Measurements from ENCODE around the gene C5orf58. TPM values are rescaled to one million over a fixed set of nuclear protein-coding genes. Genes with fewer than 3 reads are reported as not detected.

The C5orf58 gene
- total and polyA plus RNA-seq, 2 donors (not counting 1 experiment from before 2014, with no cell fraction given) = not detected

DNA sequence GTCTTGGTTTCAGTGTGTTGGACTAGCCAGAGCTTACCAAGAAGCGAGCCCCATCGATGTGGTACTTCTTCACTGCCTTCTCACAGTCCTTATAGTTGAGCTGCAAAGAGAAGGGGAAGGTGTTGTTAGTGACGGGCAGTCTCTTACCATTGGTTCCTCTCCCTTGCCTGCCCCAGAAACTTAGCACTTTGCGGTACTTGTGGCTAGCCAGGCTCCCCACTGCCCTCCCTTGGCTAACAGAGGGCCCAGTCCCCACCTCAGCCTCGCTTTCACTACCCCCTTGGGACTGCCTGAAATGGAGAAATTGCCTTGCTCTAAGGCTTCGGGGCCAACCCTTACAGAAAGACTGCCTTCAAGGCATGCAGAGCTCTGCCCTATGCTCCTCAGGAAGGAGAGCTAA lies 60.5 kb downstream of the C5orf58 start:
- TF ChIP-seq EZH2 (IDR thresholded peaks at IDR 0.05; ENCODE audit: low read length, missing control alignments) = no peak
- TF ChIP-seq, protein P1, sequence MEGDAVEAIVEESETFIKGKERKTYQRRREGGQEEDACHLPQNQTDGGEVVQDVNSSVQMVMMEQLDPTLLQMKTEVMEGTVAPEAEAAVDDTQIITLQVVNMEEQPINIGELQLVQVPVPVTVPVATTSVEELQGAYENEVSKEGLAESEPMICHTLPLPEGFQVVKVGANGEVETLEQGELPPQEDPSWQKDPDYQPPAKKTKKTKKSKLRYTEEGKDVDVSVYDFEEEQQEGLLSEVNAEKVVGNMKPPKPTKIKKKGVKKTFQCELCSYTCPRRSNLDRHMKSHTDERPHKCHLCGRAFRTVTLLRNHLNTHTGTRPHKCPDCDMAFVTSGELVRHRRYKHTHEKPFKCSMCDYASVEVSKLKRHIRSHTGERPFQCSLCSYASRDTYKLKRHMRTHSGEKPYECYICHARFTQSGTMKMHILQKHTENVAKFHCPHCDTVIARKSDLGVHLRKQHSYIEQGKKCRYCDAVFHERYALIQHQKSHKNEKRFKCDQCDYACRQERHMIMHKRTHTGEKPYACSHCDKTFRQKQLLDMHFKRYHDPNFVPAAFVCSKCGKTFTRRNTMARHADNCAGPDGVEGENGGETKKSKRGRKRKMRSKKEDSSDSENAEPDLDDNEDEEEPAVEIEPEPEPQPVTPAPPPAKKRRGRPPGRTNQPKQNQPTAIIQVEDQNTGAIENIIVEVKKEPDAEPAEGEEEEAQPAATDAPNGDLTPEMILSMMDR (conservative IDR thresholded peaks at IDR 0.05 in 1 of 2, IDR thresholded peaks at IDR 0.05 in 1 of 2; ENCODE audit: low read depth in 1 of 2, low read length in 2 of 2) = no peak
- no peaks in the 10 kb centered on the region for H4K20me1 ChIP-seq (ENCODE audit: control insufficient read depth, extremely low read depth, insufficient read depth, low read length)
- no peak overlapping the region for H2AFZ ChIP-seq (ENCODE audit: low read length)
- H3K27ac ChIP-seq (ENCODE audit: insufficient read depth, low read length) = no peak overlapping the region
- H3K27me3 ChIP-seq (ENCODE audit: control insufficient read depth, insufficient read depth, low read length) = no peaks in the 10 kb centered on the region
- no peak overlapping the region for H3K9ac ChIP-seq (ENCODE audit: insufficient read depth, low read length)
- no peak for DNase-seq (ENCODE audit: low read depth in 2 of 2)
- H3K79me2 ChIP-seq (ENCODE audit: control insufficient read depth, insufficient read depth, low read length) = no peaks in the 10 kb centered on the region
- no peaks in the 10 kb centered on the region for H3K4me1 ChIP-seq (ENCODE audit: control insufficient read depth, extremely low read depth, insufficient read depth, low read length)
- H3K4me2 ChIP-seq (ENCODE audit: extremely low read depth, insufficient read depth, low read length) = no peak overlapping the region
- H3K36me3 ChIP-seq (ENCODE audit: control insufficient read depth, insufficient read depth, low read length) = no peaks in the 10 kb centered on the region
- H3K4me3 ChIP-seq (replicated peaks in 1 of 4; ENCODE audit: control extremely low read depth in 1 of 4, insufficient read depth in 1 of 4, low read depth in 3 of 4, low read length in 4 of 4) = no peak overlapping the region
- H3K9me3 ChIP-seq (ENCODE audit: control insufficient read depth, insufficient read depth, low read depth, low read length) = no peaks in the 10 kb centered on the region

DNA sequence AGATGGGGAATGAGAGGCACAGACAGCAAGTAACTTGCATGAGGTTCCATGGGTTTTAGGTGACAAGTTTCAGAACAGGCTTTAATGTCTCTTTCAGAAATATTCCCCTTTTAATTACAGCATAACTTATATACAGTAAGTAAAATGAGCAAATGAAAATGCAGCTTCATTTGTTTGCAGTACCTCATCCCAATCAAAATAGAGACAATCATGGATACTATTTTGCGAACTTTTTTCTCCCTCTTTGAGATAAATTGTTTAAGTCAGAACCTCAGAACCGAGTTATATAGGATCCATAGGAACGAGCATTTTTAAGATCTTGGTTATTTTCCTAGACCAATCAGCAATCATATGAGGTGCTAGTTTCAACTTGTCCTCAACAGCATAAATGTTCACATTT lies 61.3 kb downstream of the C5orf58 start:
- Histone ChIP-seq H3K4me3 (replicated peaks in 1 of 4; ENCODE audit: control extremely low read depth in 1 of 4, insufficient read depth in 1 of 4, low read depth in 3 of 4, low read length in 4 of 4) (no peak overlapping the region), H3K9me3 (ENCODE audit: control insufficient read depth, insufficient read depth, low read depth, low read length) (no peaks in the 10 kb centered on the region), H3K4me2 (ENCODE audit: extremely low read depth, insufficient read depth, low read length) (no peak overlapping the region), H3K27ac (ENCODE audit: insufficient read depth, low read length) (no peak overlapping the region), H3K4me1 (ENCODE audit: control insufficient read depth, extremely low read depth, insufficient read depth, low read length) (no peaks in the 10 kb centered on the region), H2AFZ (ENCODE audit: low read length) (no peak overlapping the region), H3K79me2 (ENCODE audit: control insufficient read depth, insufficient read depth, low read length) (no peaks in the 10 kb centered on the region), H3K27me3 (ENCODE audit: control insufficient read depth, insufficient read depth, low read length) (no peaks in the 10 kb centered on the region), H3K36me3 (ENCODE audit: control insufficient read depth, insufficient read depth, low read length) (no peaks in the 10 kb centered on the region), H3K9ac (ENCODE audit: insufficient read depth, low read length) (no peak overlapping the region), H4K20me1 (ENCODE audit: control insufficient read depth, extremely low read depth, insufficient read depth, low read length) (no peaks in the 10 kb centered on the region)
- no peak for DNase-seq (ENCODE audit: low read depth in 2 of 2)
- TF ChIP-seq, protein P1 (conservative IDR thresholded peaks at IDR 0.05 in 1 of 2, IDR thresholded peaks at IDR 0.05 in 1 of 2; ENCODE audit: low read depth in 1 of 2, low read length in 2 of 2) = no peak
- TF ChIP-seq EZH2 (IDR thresholded peaks at IDR 0.05; ENCODE audit: low read length, missing control alignments) = no peak

DNA sequence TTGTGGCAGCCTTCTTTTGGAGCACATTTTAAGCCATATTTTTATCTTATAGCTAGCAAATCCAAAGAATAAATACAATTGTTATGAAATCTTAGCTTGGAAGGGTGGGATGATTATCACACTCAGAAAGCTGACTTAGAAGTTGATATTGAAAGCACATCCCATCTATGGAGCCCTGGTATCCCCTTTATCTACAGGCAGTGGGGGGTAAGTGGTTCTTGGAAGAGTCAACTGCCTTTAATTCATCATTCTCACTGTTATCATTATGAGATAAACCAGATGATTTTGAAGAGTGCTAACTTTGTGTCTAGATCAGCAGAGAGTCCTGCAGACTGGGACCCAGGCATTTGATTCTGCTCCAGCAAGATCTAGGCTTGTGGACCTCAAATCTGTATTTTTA lies 61.8 kb downstream of the C5orf58 start:
- no peaks in the 10 kb centered on the region for H3K27me3 ChIP-seq (ENCODE audit: control insufficient read depth, insufficient read depth, low read length)
- H2AFZ ChIP-seq (ENCODE audit: low read length) = no peak overlapping the region
- no peaks in the 10 kb centered on the region for H3K36me3 ChIP-seq (ENCODE audit: control insufficient read depth, insufficient read depth, low read length)
- H3K79me2 ChIP-seq (ENCODE audit: control insufficient read depth, insufficient read depth, low read length) = no peaks in the 10 kb centered on the region
- H4K20me1 ChIP-seq (ENCODE audit: control insufficient read depth, extremely low read depth, insufficient read depth, low read length) = no peaks in the 10 kb centered on the region
- no peak for DNase-seq (ENCODE audit: low read depth in 2 of 2)
- H3K4me1 ChIP-seq (ENCODE audit: control insufficient read depth, extremely low read depth, insufficient read depth, low read length) = no peaks in the 10 kb centered on the region
- H3K9me3 ChIP-seq (ENCODE audit: control insufficient read depth, insufficient read depth, low read depth, low read length) = no peaks in the 10 kb centered on the region
- no peak overlapping the region for H3K4me2 ChIP-seq (ENCODE audit: extremely low read depth, insufficient read depth, low read length)
- no peak for TF ChIP-seq EZH2 (IDR thresholded peaks at IDR 0.05; ENCODE audit: low read length, missing control alignments)
- TF ChIP-seq, protein P1 (conservative IDR thresholded peaks at IDR 0.05 in 1 of 2, IDR thresholded peaks at IDR 0.05 in 1 of 2; ENCODE audit: low read depth in 1 of 2, low read length in 2 of 2) = no peak
- no peak overlapping the region for H3K4me3 ChIP-seq (replicated peaks in 1 of 4; ENCODE audit: control extremely low read depth in 1 of 4, insufficient read depth in 1 of 4, low read depth in 3 of 4, low read length in 4 of 4)
- H3K27ac ChIP-seq (ENCODE audit: insufficient read depth, low read length) = no peak overlapping the region
- no peak overlapping the region for H3K9ac ChIP-seq (ENCODE audit: insufficient read depth, low read length)

Other genes starting within 250 kb of the C5orf58 start
- not detected in 2 replicates for gene FOXI1, start 127.1 kb upstream of the C5orf58 start, total RNA-seq
- gene FOXI1, start 127.1 kb upstream of the C5orf58 start, polyA plus RNA-seq = not detected in 2 replicates
- gene LCP2, start 64.8 kb downstream of the C5orf58 start, total RNA-seq = under 0.01 TPM in 1 of 2 replicates, not detected in the other
- gene LCP2, start 64.8 kb downstream of the C5orf58 start, polyA plus RNA-seq = not detected in 2 replicates
- not detected in 2 replicates for gene KCNMB1, start 156.4 kb downstream of the C5orf58 start, total RNA-seq
- not detected in 2 replicates for gene KCNMB1, start 156.4 kb downstream of the C5orf58 start, polyA plus RNA-seq